PC-9 (cell line): Measurements from ENCODE around the gene KTN1.

Experiments used
- CTCF ChIP-seq: fragments of 200-600 bp; sonication (generic); conservative IDR thresholded peaks from 2 replicates; pipeline ENCODE4 v1.6.1; 2017; ENCODE audit warnings: mixed run types, antibody characterized with exemption, mild to moderate bottlenecking, moderate library complexity
- EZH2 ChIP-seq: fragments of 200-600 bp; sonication (generic); IDR thresholded peaks from 2 replicates; pipeline ENCODE4 v1.8.0; 2017; ENCODE audit warnings: antibody characterized with exemption, low read depth

- TF ChIP-seq CTCF (no peak), EZH2 (no peak)
These were observed 93.0 kb downstream of the KTN1 start for GRCh38 chr14:55673048-55673447.
